Lung microvascular endothelial cell (primary cell): ENCODE measurements around the gene GSC. TPM values are rescaled to one million over a fixed set of nuclear protein-coding genes. Genes with fewer than 3 reads are reported as not detected.
"Not testable (repeated sequence)": the region's sequence is repeated elsewhere in the genome, so short reads cannot be mapped to it uniquely, and the experiment has no call there.

Experiments used
- DNase-seq, 2 donors: peaks; one replicate each; pipeline versions ENCODE4 v3.0.0 to v3.0.0-alpha.2; 2010; ENCODE audit warnings: low read depth in 2 of 2
- total RNA-seq: library from RNA; depleted of rRNA; stranded (reverse); fragments of >200 nt; gene quantifications from 2 replicates; pipeline ENCODE4 v1.2.1, GENCODE V29; 2014

The GSC gene
- not detected in 2 replicates for total RNA-seq

- DNase-seq: peak; percentile 41 to 47
Measured at GRCh38 chr14:94769391-94770250, at the start of gene GSC. GSC (minus strand) TSS chr14:94770113; CDS start chr14:94770015, 98 bp downstream.

GRCh38 chr14:94819531-94819930 is 49.6 kb upstream of the GSC start:
- DNase-seq: no peak

GRCh38 chr14:94816113-94816512 is 46.2 kb upstream of the GSC start:
- DNase-seq: no peak

DNA sequence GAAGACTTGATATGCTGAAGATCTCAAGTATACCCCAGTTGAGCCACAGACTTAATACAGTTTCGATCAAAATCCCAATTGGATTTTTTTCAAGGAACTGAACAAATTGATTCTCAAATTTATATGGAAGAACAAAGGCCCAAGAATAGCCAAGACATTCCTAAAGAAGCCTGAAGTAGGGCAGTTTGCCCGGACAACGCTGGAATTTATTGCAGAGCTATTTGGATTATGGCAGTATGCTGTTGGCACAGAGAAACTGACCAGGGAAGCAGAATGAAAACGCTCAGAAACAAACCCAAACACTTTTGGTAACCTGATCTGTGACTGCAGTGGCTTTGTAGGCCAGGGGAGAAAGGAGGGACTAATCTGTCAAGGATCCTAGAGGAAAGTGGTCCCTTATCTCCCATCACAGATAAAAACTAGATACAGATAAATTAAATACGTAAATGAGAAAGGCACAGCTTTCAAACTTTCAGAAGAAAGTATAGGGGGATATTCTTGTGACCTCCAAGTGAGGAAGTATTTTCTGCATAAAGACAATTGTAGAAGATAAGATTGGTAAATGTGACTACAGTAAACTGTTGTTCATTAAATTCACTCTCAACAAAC is 35.9 kb upstream of the GSC start:
- DNase-seq: no peak

GRCh38 chr14:94801225-94801624 is 31.3 kb upstream of the GSC start:
- no peak for DNase-seq

GRCh38 chr14:94800764-94801163 is 30.9 kb upstream of the GSC start:
- DNase-seq: not testable (repeated sequence)

DNA sequence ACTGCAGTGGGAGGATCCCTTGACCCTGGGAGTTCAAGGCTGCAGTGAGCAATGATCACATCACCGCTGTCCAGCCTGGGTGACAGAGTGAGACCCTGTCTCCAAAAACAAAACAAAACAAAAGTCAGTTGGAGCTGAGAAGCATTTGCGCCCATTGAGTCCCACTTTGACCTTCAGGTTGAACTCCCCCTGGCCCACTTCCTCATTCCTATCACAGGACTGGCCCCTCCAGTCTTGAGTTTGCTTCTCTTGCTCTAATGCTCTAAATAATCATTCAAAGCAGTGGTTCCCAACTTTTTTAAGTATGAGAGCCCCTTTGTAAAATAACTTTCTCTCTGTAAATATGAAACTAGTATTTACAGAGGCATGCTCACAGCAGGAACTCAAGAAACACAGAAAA is 28.0 kb upstream of the GSC start:
- DNase-seq: no peak

DNA sequence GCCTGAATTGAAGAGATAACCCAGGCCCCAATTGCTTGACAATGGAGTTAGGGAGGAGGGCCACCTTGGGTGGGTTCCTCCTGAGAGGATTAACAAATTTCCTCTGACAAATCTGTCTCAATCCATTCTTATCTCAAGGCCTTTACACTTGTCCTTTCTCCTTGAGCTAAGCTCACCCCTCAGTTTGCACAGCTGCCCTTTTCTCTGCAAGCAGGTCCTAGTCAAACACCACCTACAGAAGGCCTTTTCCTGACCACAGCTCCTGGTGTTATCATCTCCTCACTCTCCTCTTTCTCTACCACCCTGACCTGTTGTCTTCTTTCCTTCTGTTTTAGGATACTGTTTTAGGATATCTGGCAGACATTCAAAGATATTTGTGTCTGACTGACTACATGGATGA is 26.4 kb upstream of the GSC start:
- DNase-seq: no peak

DNA sequence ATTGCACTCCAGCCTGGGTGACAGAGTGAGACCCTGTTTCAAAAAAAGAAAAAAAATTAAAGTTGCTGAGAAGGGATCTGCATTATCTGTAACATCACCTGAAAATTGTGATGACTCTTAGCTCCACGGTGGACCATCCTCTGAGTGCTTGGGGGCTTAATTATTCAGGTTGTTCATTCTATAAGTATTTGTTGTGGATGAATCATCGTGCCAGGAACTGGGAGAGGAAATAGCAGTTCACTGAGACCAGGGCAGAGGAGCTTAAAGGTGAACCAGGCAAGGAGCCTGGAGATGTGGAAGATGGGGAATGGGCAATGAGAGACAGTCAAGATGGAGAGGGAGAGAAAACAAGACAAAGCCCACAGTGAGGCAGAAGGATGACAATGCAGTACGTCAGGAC is 25.5 kb upstream of the GSC start:
- DNase-seq: no peak

GRCh38 chr14:94793901-94794300 is 24.0 kb upstream of the GSC start:
- no peak for DNase-seq

DNA sequence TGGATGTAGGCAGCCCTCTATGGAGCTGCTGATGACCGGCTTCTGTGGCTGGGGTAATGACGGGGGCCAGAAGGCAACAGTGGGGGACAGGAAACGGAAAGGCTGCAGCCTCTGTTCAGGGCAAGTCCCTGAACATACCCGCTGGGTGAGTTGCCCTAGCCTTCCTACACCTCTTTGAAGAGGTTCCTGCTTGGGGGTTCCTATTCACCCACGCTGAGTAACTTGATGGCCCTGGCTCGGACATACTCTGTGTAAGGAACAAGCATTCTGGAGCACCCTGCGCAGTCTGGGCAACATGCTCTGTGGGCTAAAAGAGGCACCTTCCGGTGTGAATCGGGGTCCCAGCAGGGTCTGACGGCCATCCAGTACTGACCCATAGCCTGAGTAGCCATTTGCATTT is 17.7 kb upstream of the GSC start:
- DNase-seq: no peak

GRCh38 chr14:94787092-94787491 is 17.2 kb upstream of the GSC start:
- DNase-seq: no peak

DNA sequence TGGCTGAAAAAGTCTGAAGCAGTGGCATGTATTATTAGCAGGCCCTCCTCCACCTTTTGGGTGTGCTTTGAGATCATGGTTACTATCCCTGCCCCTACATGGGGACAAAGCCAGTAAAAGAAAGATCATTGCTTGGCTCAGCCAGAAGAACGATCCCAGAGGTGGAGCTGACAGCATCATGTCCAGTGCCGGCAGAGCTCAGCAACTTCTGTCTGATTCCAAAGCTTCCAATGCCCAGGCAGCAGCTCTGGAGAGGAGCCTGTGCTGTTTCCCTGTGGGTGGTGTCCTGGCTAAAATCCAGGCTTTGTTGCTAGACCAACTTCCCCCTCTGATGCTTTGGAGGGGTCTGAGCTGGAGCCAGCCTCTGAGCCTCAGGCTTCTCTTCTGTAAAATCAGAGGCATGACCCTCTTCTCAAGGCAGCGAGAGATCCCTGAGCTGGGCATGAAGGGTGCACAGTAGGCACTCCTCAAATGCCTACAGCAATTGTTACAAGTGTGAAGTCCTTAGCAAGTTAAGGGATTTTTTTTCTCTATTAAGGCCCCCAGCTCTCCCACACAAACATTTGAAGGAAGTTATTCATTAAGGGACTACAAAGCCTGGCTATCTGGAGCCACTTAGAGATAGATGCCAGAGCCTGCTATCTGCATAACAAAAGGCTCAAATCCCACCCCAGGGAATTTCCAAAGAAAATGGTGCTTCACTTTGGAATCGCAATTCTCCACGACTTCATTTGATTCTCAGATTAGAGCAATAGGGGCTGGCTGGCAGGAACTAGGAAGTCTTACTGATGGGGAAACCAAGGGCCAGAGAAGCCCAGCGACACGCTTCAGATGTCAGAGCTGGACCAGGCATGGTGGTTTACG is 10.9 kb upstream of the GSC start:
- no peak for DNase-seq

GRCh38 chr14:94779713-94780112 is 9.8 kb upstream of the GSC start:
- DNase-seq: no peak

GRCh38 chr14:94775871-94776210 is 5.9 kb upstream of the GSC start:
- peak in 1 of 2 donors; percentile 37 for DNase-seq

DNA sequence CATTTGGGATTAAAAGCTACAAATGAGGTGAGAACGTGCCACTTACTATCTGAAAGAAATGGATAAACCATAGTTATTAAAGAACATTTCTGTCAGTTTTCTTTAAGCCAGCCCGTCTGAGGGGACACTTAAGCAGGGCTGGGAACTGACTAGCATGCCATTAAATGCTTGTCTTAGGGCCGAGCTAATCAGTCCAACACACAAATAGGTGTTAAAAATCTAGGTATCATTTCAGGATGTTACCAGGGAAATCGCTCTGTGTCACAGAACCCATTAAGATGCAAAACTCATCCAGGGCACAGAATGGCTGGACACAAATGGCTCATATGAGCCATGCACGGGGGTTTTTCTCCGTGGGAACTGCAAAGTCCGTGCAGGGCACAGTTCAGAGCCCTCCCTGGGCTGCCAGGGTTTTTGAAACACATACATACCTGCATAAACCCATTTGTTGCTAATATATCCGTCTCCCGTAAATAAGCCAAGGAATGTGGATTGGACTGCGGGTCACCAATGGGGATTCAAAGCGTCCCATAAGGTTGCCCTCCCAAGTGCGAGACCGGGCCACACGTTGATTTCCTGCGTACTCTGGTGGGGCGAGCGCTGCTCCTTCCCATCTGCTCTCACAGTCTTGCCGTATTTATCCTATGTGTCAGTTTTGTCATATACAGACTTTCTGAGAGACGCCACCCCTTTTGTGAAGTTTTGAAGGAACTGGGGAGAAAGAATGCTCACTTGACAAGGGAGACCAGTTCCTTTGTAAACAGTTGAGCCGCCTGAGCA is 5.4 kb upstream of the GSC start:
- no peak for DNase-seq

DNA sequence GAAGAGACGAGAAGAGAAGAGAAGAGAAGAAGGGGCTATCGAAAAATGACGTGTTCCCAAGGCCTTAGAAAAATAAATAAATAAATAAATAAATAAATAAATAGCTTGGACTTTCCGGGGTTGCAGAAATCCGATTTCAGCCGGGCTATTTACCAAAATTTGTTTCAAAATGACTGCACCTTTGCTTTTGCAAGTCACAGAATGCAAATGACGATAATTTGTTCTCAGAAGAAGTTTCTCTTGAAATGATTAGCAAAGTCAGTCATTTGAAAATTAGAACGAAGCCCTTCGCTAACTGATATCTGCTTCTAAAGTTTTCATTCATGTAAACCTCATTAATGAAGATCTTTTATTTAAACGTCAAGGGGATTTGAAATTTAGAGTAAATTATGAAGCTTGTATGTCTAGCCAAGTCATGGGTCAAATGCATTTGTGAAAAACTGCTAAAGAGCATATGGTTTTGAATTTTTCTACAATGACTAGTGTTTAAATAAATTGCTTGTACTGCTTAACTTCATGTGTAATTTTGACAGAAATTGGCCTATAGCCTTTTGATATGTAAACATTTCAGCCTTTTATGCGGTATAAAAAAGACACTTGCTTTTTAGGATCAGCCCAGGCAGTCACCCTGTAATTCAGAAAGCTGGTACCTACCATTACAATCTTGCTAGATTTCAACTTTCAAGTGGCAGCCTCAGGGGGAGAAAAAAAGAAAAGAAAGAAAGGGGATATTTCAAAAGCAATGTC is 4.6 kb upstream of the GSC start:
- no peak for DNase-seq

DNA sequence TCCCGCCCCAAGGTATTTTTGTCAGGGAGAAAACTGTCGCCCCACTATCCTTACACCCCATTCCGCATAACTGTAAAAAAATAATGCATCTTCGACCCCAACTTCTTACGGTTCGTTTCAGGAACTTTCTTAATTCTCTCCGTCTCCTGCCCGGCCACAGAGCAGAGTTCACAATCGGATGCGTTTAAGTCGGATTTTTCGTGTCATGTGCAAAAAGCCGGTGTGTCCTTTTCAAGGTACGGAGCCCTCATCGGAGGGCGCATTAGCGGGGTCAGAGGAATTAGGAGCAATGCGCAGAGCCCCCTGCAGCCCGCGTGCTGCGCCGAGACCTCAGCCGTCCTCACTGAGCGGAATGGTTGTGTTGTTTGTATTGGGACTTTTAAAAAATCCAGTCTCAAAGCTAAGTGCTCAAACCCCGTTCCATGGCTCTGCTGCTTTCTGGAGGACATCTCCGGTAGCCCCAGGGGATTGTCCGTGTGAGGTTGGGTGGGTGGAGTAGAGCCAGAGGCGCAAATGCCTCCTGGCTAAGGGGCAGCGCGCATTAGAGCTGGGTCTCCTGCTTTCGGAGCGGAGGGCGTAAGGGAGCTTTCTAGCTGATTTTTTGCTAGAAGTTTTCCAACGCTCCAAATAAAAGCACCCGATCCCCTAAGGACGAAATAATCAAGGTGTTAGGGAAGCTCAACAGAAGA is 3.9 kb upstream of the GSC start:
- DNase-seq: no peak

- no peak for DNase-seq
Measured at GRCh38 chr14:94773061-94773648, 3.2 kb upstream of the GSC start.

- no peak for DNase-seq
Measured at GRCh38 chr14:94772548-94772947, 2.6 kb upstream of the GSC start.
